Activated naive CD4-positive, alpha-beta T cell treated with anti-CD3 and anti-CD28 coated beads, Interleukin-2, amount 50 U/mL, for 72 hours (primary cell): Measurements from ENCODE around the gene SIK3. TPM values are rescaled to one million over a fixed set of nuclear protein-coding genes. Genes with fewer than 3 reads are reported as not detected.
"Not testable (repeated sequence)": the region's sequence is repeated elsewhere in the genome, so short reads cannot be mapped to it uniquely, and the experiment has no call there.

ENCODE experiments used
- ATAC-seq, 2 donors: fragments of 150-1000 bp; cut with Tn5 transposase; 2 replicates each; pipeline ENCODE4 v1.10.0; 2021; ENCODE audit warnings: mild to moderate bottlenecking in 2 of 2, moderate library complexity in 2 of 2
- DNase-seq, 2 donors: peaks; one replicate each; pipeline ENCODE4 v3.0.0; 2021 to 2022; ENCODE audit warnings: low spot score in 2 of 2
- H3K27ac Mint-ChIP-seq, 2 donors: one replicate each; pipeline ENCODE4 v1.8.0; 2022; ENCODE audit warnings: mild to moderate bottlenecking in 2 of 2, mixed read lengths in 2 of 2
- H3K36me3 Mint-ChIP-seq, 2 donors: one replicate each; pipeline ENCODE4 v1.8.0; 2022; ENCODE audit warnings: mixed read lengths in 2 of 2
- H3K9me3 Mint-ChIP-seq, 2 donors: one replicate each; pipeline ENCODE4 v1.8.0; 2022; ENCODE audit warnings: mixed read lengths in 2 of 2
- total RNA-seq, 2 donors: library from RNA; stranded (reverse); gene quantifications; one replicate each; pipeline ENCODE4 v1.2.3, GENCODE V29; 2022

The SIK3 gene
- total RNA-seq, 2 donors from 2014 or later, result 14.6 to 39.5 TPM

- no peak for ATAC-seq
- Mint-ChIP-seq H3K36me3 (peaks cover 0 to 10% of the 10 kb centered on the region in 2 donors), H3K27ac (no peak overlapping the region), H3K9me3 (no peaks in the 10 kb centered on the region)
- DNase-seq, result no peak
These were observed 53.8 kb downstream of the SIK3 start for GRCh38 chr11:117044287-117045035.

- DNase-seq (no peak), ATAC-seq (no peak)
- H3K27ac Mint-ChIP-seq, result no peak overlapping the region
- peaks cover 0 to 10% of the 10 kb centered on the region in 2 donors for H3K36me3 Mint-ChIP-seq
- H3K9me3 Mint-ChIP-seq, result no peaks in the 10 kb centered on the region
These were observed 55.5 kb downstream of the SIK3 start for GRCh38 chr11:117042689-117043088.

GRCh38 chr11:117039900-117040299 is 58.3 kb downstream of the SIK3 start:
- peaks cover 0 to 6% of the 10 kb centered on the region in 2 donors for H3K36me3 Mint-ChIP-seq
- H3K27ac Mint-ChIP-seq, result peak overlapping the region in 1 of 2 donors; percentile 66
- no peak for DNase-seq
- no peaks in the 10 kb centered on the region for H3K9me3 Mint-ChIP-seq
- ATAC-seq, result peak; percentile 47 to 88

GRCh38 chr11:117039270-117039669 is 59.0 kb downstream of the SIK3 start:
- ATAC-seq, result peak in 1 of 2 donors; percentile 55
- no peak for DNase-seq
- no peaks in the 10 kb centered on the region for H3K9me3 Mint-ChIP-seq
- no peaks in the 10 kb centered on the region for H3K36me3 Mint-ChIP-seq
- H3K27ac Mint-ChIP-seq, result no peak overlapping the region

GRCh38 chr11:117037975-117038350 is 60.3 kb downstream of the SIK3 start:
- ATAC-seq (no peak), DNase-seq (no peak)
- Mint-ChIP-seq H3K27ac (peak overlapping the region; percentile 15 to 38), H3K36me3 (no peaks in the 10 kb centered on the region), H3K9me3 (no peaks in the 10 kb centered on the region)

- H3K27ac Mint-ChIP-seq, result peak overlapping the region; percentile 38 to 72
- ATAC-seq, result peak; percentile 16 to 22
- H3K9me3 Mint-ChIP-seq, result no peaks in the 10 kb centered on the region
These were observed 60.8 kb downstream of the SIK3 start for GRCh38 chr11:117037279-117037974.

GRCh38 chr11:117034901-117035300 is 63.3 kb downstream of the SIK3 start:
- H3K36me3 Mint-ChIP-seq, result peaks cover 0 to 5% of the 10 kb centered on the region in 2 donors
- DNase-seq (no peak), ATAC-seq (no peak)
- H3K27ac Mint-ChIP-seq, result no peak overlapping the region
- no peaks in the 10 kb centered on the region for H3K9me3 Mint-ChIP-seq

More at GRCh38 chr11:117037279-117037974, 60.8 kb downstream of the SIK3 start:
- DNase-seq, result no peak
- no peaks in the 10 kb centered on the region for H3K36me3 Mint-ChIP-seq

- Mint-ChIP-seq H3K9me3 (no peaks in the 10 kb centered on the region), H3K27ac (peak overlapping the region; percentile 78 to 90), H3K36me3 (peaks cover 0 to 8% of the 10 kb centered on the region in 2 donors)
- DNase-seq (no peak), ATAC-seq (peak; percentile 77 to 82)
These were observed 71.5 kb downstream of the SIK3 start for GRCh38 chr11:117026593-117027330.

GRCh38 chr11:117023707-117024106 is 74.5 kb downstream of the SIK3 start:
- not testable (repeated sequence) for H3K9me3 Mint-ChIP-seq, DNase-seq, ATAC-seq
- Mint-ChIP-seq H3K36me3 (peaks cover 0 to 23% of the 10 kb centered on the region in 2 donors), H3K27ac (peak overlapping the region; percentile 19 to 69)

GRCh38 chr11:117023178-117023577 is 75.0 kb downstream of the SIK3 start:
- Mint-ChIP-seq H3K36me3 (peaks cover 0 to 18% of the 10 kb centered on the region in 2 donors), H3K9me3 (no peaks in the 10 kb centered on the region), H3K27ac (peak overlapping the region in 1 of 2 donors; percentile 84)
- no peak for DNase-seq
- no peak for ATAC-seq

- ATAC-seq (peak; percentile 59 to 68), DNase-seq (no peak)
- Mint-ChIP-seq H3K9me3 (no peaks in the 10 kb centered on the region), H3K27ac (peak overlapping the region; percentile 22 to 84), H3K36me3 (peaks cover 0 to 15% of the 10 kb centered on the region in 2 donors)
These were observed 75.7 kb downstream of the SIK3 start for GRCh38 chr11:117022526-117022925.

GRCh38 chr11:117020869-117021564 is 77.2 kb downstream of the SIK3 start:
- peak in 1 of 2 donors; percentile 39 for ATAC-seq
- peaks cover 0 to 15% of the 10 kb centered on the region in 2 donors for H3K36me3 Mint-ChIP-seq

GRCh38 chr11:117020287-117020686 is 77.9 kb downstream of the SIK3 start:
- DNase-seq (no peak), ATAC-seq (peak in 1 of 2 donors; percentile 55)
- H3K9me3 Mint-ChIP-seq, result no peaks in the 10 kb centered on the region
- peak overlapping the region in 1 of 2 donors; percentile 98 for H3K27ac Mint-ChIP-seq
- peaks cover 0 to 15% of the 10 kb centered on the region in 2 donors for H3K36me3 Mint-ChIP-seq

More at GRCh38 chr11:117020869-117021564, 77.2 kb downstream of the SIK3 start:
- Mint-ChIP-seq H3K27ac (peak overlapping the region in 1 of 2 donors; percentile 98), H3K9me3 (no peaks in the 10 kb centered on the region)
- no peak for DNase-seq

GRCh38 chr11:117019871-117020270 is 78.4 kb downstream of the SIK3 start:
- DNase-seq, result no peak
- peak; percentile 3 to 53 for ATAC-seq
- Mint-ChIP-seq H3K27ac (peak overlapping the region in 1 of 2 donors; percentile 98), H3K9me3 (no peaks in the 10 kb centered on the region), H3K36me3 (peaks cover 0 to 15% of the 10 kb centered on the region in 2 donors)

GRCh38 chr11:117017456-117017855 is 80.8 kb downstream of the SIK3 start:
- Mint-ChIP-seq H3K9me3 (peaks cover 0 to 2% of the 10 kb centered on the region in 2 donors), H3K36me3 (peaks cover 0 to 15% of the 10 kb centered on the region in 2 donors), H3K27ac (no peak overlapping the region)
- ATAC-seq, result no peak
- no peak for DNase-seq

- DNase-seq (no peak), ATAC-seq (no peak)
- peaks cover 0 to 4% of the 10 kb centered on the region in 2 donors for H3K9me3 Mint-ChIP-seq
- H3K27ac Mint-ChIP-seq, result peak overlapping the region in 1 of 2 donors; percentile 65
- H3K36me3 Mint-ChIP-seq, result peaks cover 0 to 15% of the 10 kb centered on the region in 2 donors
These were observed 81.5 kb downstream of the SIK3 start for GRCh38 chr11:117016747-117017146.
